HEK293 (cell line): ENCODE results near the gene NOX5.

ENCODE experiments used
- CTCF ChIA-PET: fragments of 350-600 bp; formaldehyde crosslinking; extraction: SDS; loops from one replicate; lab custom pipeline; 2021; ENCODE audit warnings: antibody characterized with exemption; lab: Yijun Ruan, JAX
- POLR2A ChIA-PET: fragments of 300-600 bp; formaldehyde crosslinking; extraction: SDS; loops from one replicate; lab custom pipeline; 2020; ENCODE audit warnings: antibody characterized with exemption, inconsistent platforms; lab: Yijun Ruan, JAX
- H3K27ac ChIP-seq: fragments of 200-500 bp; sonication (Bioruptor generic); 2 replicates; pipeline ENCODE4 v1.5.1; 2014; ENCODE audit warnings: low read depth, low read length, control low read depth, inconsistent platforms; ENCODE audit errors: extremely low read depth
- H3K36me3 ChIP-seq, 2 experiments: fragments of 200-500 bp in 1 of 2; sonication (Bioruptor generic) in 1 of 2; 1 replicate in 1 of 2; 2 replicates in 1 of 2; pipeline ENCODE4 v1.5.1; 2014 to 2017; ENCODE audit warnings: inconsistent platforms in 2 of 2, low read length in 2 of 2; ENCODE audit not compliant: control insufficient read depth in 2 of 2, insufficient read depth in 1 of 2
- H3K4me1 ChIP-seq: fragments of 200-500 bp; sonication (Bioruptor generic); 2 replicates; pipeline ENCODE4 v1.5.1; 2014; ENCODE audit warnings: mild to moderate bottlenecking, low read length, inconsistent platforms; ENCODE audit not compliant: control insufficient read depth, insufficient read depth
- H3K4me3 ChIP-seq: 2 replicates; pipeline ENCODE4 v1.5.1; 2011; ENCODE audit warnings: low read depth, mild to moderate bottlenecking, control low read depth, low read length, moderate library complexity
- H3K9me3 ChIP-seq: fragments of 200-500 bp; sonication (Bioruptor generic); 2 replicates; pipeline ENCODE4 v1.5.1; 2014; ENCODE audit warnings: low read depth, low read length, inconsistent platforms; ENCODE audit not compliant: control insufficient read depth, insufficient read depth
- IKZF3 ChIP-seq: fragments of 450-650 bp; IDR thresholded peaks from 2 replicates; pipeline ENCODE4 v1.5.0; 2018; ENCODE audit warnings: missing biosample characterization, mild to moderate bottlenecking, missing genetic modification characterization, moderate library complexity
- PRDM4 ChIP-seq: fragments of 450-650 bp; formaldehyde crosslinking; IDR thresholded peaks from 2 replicates; pipeline ENCODE4 v1.5.1; 2017; ENCODE audit warnings: missing biosample characterization, missing genetic modification characterization
- ZBTB10 ChIP-seq: fragments of 450-650 bp; formaldehyde crosslinking; IDR thresholded peaks from 2 replicates; pipeline ENCODE4 v1.5.1; 2016; ENCODE audit warnings: missing biosample characterization, missing genetic modification characterization
- ZFP3 ChIP-seq: fragments of 450-650 bp; formaldehyde crosslinking; IDR thresholded peaks from 2 replicates; pipeline ENCODE4 v1.5.1; 2016; ENCODE audit warnings: low read depth, missing biosample characterization, missing genetic modification characterization
- ZNF221 ChIP-seq: fragments of 450-650 bp; formaldehyde crosslinking; IDR thresholded peaks from 2 replicates; pipeline ENCODE4 v1.5.1; 2017; ENCODE audit warnings: missing biosample characterization, missing genetic modification characterization, borderline replicate concordance
- ZNF354C ChIP-seq: fragments of 450-650 bp; formaldehyde crosslinking; IDR thresholded peaks from 2 replicates; pipeline ENCODE4 v1.5.1; 2016; ENCODE audit warnings: missing biosample characterization, missing genetic modification characterization, low read depth, borderline replicate concordance
- ZNF426 ChIP-seq: fragments of 450-650 bp; formaldehyde crosslinking; IDR thresholded peaks from 2 replicates; pipeline ENCODE4 v1.5.1; 2017; ENCODE audit warnings: missing biosample characterization, missing genetic modification characterization, mild to moderate bottlenecking, inconsistent platforms, moderate library complexity
- ZNF510 ChIP-seq: fragments of 450-650 bp; formaldehyde crosslinking; IDR thresholded peaks from 2 replicates; pipeline ENCODE4 v1.5.1; 2018; ENCODE audit warnings: mild to moderate bottlenecking, missing genetic modification characterization, missing biosample characterization; ENCODE audit not compliant: insufficient replicate concordance
- ZNF645 ChIP-seq: fragments of 450-650 bp; formaldehyde crosslinking; IDR thresholded peaks from 2 replicates; pipeline ENCODE4; 2016; ENCODE audit warnings: missing biosample characterization, missing genetic modification characterization
- ZNF768 ChIP-seq: fragments of 450-650 bp; formaldehyde crosslinking; IDR thresholded peaks from 2 replicates; pipeline ENCODE4 v1.5.1; 2018; ENCODE audit warnings: missing biosample characterization, mild to moderate bottlenecking, missing genetic modification characterization

Gene NOX5

GRCh38 chr15:69012761-69013364, 1.6 kb upstream of the NOX5 start:
- ChIA-PET POLR2A (no interaction called here), CTCF (interaction anchor here (0.6 to 1.3 kb wide), 4 partner anchors 16 to 463 kb away, joined by 3 to 5 read pairs (median 4); no protein-coding TSS in a partner anchor)
- H3K36me3 ChIP-seq = no peaks in the 10 kb centered on the region
- TF ChIP-seq ZNF510 (no peak), IKZF3 (tag by site-specific recombination) (no peak), ZNF426 (tag by site-specific recombination) (no peak), ZNF221 (tag by site-specific recombination) (no peak), ZFP3 (tag by site-specific recombination) (0 out of 2 replicates have a peak, but pooled peaks have one; percentile 64)
- H3K27ac ChIP-seq = no peak overlapping the region
- no peaks in the 10 kb centered on the region for H3K4me1 ChIP-seq
- no peaks in the 10 kb centered on the region for H3K9me3 ChIP-seq
- no peak overlapping the region for H3K4me3 ChIP-seq

GRCh38 chr15:69013726-69014406, 629 bp upstream of the NOX5 start:
- no peak overlapping the region for H3K4me3 ChIP-seq
- H3K27ac ChIP-seq = no peak overlapping the region
- H3K9me3 ChIP-seq = no peaks in the 10 kb centered on the region
- H3K36me3 ChIP-seq = no peaks in the 10 kb centered on the region
- ChIA-PET CTCF (interaction anchor here (0.7 to 1.0 kb wide), 3 partner anchors 45 to 449 kb away, joined by 3 read pairs; no protein-coding TSS in a partner anchor), POLR2A (no interaction called here)
- H3K4me1 ChIP-seq = no peaks in the 10 kb centered on the region
- TF ChIP-seq ZNF768 (tag by site-specific recombination) (0 out of 2 replicates have a peak, but pooled peaks have one; percentile 45), ZNF354C (no peak), ZNF645 (tag by site-specific recombination) (no peak)

GRCh38 chr15:69015591-69015990, 1.1 kb downstream of the NOX5 start:
- POLR2A ChIA-PET = no interaction called here
- Histone ChIP-seq H3K27ac (no peak overlapping the region), H3K36me3 (no peaks in the 10 kb centered on the region), H3K4me1 (no peaks in the 10 kb centered on the region), H3K9me3 (no peaks in the 10 kb centered on the region), H3K4me3 (no peak overlapping the region)
- TF ChIP-seq PRDM4 (tag by site-specific recombination) (peak; percentile 62), ZBTB10 (tag by site-specific recombination) (no peak)
- CTCF ChIA-PET = no interaction called here
